ENCODE results near the gene MAT1A. TPM values are rescaled to one million over a fixed set of nuclear protein-coding genes. Genes with fewer than 3 reads are reported as not detected.
"Not testable (repeated sequence)": the region's sequence is repeated elsewhere in the genome, so short reads cannot be mapped to it uniquely, and the experiment has no call there.

Gene MAT1A
- total RNA-seq, 2 donors from 2014 or later = not detected

DNA sequence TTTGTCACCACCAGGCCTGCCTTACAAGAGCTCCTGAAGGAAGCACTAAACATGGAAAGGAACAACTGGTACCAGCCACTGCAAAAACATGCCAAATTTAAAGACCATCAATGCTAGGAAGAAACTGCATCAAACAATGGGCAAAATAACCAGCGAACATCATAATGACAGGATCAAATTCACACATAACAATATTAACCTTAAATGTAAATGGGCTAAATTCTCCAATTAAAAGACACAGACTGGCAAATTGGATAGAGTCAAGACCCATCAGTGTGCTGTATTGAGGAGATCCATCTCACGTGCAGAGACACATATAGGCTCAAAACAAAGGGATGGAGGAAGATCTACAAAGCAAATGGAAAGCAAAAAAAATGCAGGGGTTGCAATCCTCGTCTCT is 16.5 kb upstream of the MAT1A start:
- not testable (repeated sequence) for H3K36me3 Mint-ChIP-seq (ENCODE audit: insufficient read depth in 2 of 2)

DNA sequence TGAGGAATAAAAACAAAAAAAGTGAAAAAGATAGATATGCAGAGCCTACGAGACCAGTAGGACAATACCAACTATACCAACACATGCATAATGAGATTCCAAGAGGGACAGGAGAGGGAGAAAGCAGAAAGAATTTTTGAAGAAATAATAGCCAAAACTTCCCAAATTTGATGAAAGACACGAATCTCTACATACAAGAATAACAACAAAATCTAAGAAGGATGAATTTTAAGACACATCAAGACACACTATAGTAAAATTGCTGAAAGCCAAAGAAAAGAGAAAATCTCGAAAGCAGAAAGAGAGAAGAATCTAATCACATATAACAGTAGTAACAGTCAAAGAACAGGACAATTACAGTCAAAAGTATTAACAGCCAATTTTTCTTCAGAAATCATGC is 7.5 kb upstream of the MAT1A start:
- H3K4me3 Mint-ChIP-seq = no peak overlapping the region
- H3K4me1 Mint-ChIP-seq (ENCODE audit: low read depth) = no peaks in the 10 kb centered on the region
- peaks cover 0 to 6% of the 10 kb centered on the region in 2 donors for H3K36me3 Mint-ChIP-seq (ENCODE audit: insufficient read depth in 2 of 2)
- peaks cover 6 to 10% of the 10 kb centered on the region in 2 donors for H3K9me3 Mint-ChIP-seq
- DNase-seq (no peak), ATAC-seq (replicated peaks in 1 of 2) (no peak)
- no peaks in the 10 kb centered on the region for H3K27me3 Mint-ChIP-seq (ENCODE audit: low read depth)
- H3K27ac Mint-ChIP-seq = no peak overlapping the region

More for the DNA sequence above, 16.5 kb upstream of the MAT1A start:
- not testable (repeated sequence) for H3K4me1 Mint-ChIP-seq (ENCODE audit: low read depth); H3K4me3 Mint-ChIP-seq; DNase-seq; ATAC-seq (replicated peaks in 1 of 2); H3K27me3 Mint-ChIP-seq (ENCODE audit: low read depth); H3K27ac Mint-ChIP-seq
- peaks cover 9 to 11% of the 10 kb centered on the region in 2 donors for H3K9me3 Mint-ChIP-seq

GRCh38 chr10:80292607-80293239 is 3.3 kb upstream of the MAT1A start:
- Mint-ChIP-seq H3K27me3 (ENCODE audit: low read depth) (peaks cover 21% of the 10 kb centered on the region), H3K27ac (no peak overlapping the region), H3K9me3 (peaks cover 4 to 5% of the 10 kb centered on the region in 2 donors), H3K36me3 (ENCODE audit: insufficient read depth in 2 of 2) (peaks cover 0 to 4% of the 10 kb centered on the region in 2 donors), H3K4me3 (no peak overlapping the region), H3K4me1 (ENCODE audit: low read depth) (no peaks in the 10 kb centered on the region)
- ATAC-seq (replicated peaks in 1 of 2) = no peak
- DNase-seq = no peak

DNA sequence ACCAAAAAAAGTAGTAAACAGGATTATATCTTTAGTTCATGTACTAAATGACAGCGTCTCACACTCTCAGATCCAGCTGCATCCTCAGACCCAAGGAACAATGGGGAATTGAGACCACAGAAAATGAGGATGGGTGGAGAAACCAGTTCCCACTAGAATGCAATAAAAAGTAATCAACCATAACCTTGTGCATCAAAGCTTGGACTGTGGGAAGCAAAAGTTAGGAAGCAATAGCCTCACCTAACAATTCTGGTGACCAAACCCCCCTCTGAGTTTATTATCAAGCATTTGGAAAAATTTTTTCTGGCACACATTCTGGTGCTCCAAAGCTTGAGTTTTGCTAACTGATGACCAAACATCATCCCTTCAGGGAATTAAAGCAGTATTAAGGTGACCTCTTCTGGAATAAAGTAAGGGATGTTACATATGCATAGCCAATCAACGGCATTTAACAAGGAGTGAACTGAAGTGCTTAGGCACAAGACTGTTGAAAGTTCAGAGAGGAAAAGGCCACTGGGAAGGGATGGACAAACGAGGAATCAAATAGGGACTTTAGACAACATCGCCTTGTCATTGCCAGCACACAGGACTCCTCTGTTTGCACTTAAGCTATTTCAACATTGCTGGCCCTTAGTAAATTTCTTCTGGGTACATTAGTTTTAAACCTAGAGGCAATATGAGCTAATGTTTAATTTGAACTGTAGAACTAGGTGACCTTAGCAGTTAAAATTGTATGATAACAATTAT is 1.2 kb upstream of the MAT1A start:
- H3K27ac Mint-ChIP-seq = no peak overlapping the region
- H3K4me1 Mint-ChIP-seq (ENCODE audit: low read depth) = no peaks in the 10 kb centered on the region
- H3K27me3 Mint-ChIP-seq (ENCODE audit: low read depth) = peaks cover 30% of the 10 kb centered on the region
- no peak overlapping the region for H3K4me3 Mint-ChIP-seq
- H3K36me3 Mint-ChIP-seq (ENCODE audit: insufficient read depth in 2 of 2) = no peaks in the 10 kb centered on the region
- DNase-seq (no peak), ATAC-seq (replicated peaks in 1 of 2) (no peak)
- no peaks in the 10 kb centered on the region for H3K9me3 Mint-ChIP-seq

GRCh38 chr10:80288849-80289248 is 609 bp downstream of the MAT1A start:
- Mint-ChIP-seq H3K27ac (no peak overlapping the region), H3K9me3 (no peaks in the 10 kb centered on the region), H3K36me3 (ENCODE audit: insufficient read depth in 2 of 2) (no peaks in the 10 kb centered on the region), H3K4me1 (ENCODE audit: low read depth) (no peaks in the 10 kb centered on the region), H3K27me3 (ENCODE audit: low read depth) (peaks cover 30% of the 10 kb centered on the region), H3K4me3 (no peak overlapping the region)
- DNase-seq = no peak
- ATAC-seq (replicated peaks in 1 of 2) = no peak

GRCh38 chr10:80284522-80284921 is 4.9 kb downstream of the MAT1A start:
- Mint-ChIP-seq H3K27ac (no peak overlapping the region), H3K9me3 (no peaks in the 10 kb centered on the region), H3K36me3 (ENCODE audit: insufficient read depth in 2 of 2) (no peaks in the 10 kb centered on the region), H3K4me1 (ENCODE audit: low read depth) (no peaks in the 10 kb centered on the region), H3K4me3 (no peak overlapping the region), H3K27me3 (ENCODE audit: low read depth) (peaks cover 12% of the 10 kb centered on the region)
- ATAC-seq (replicated peaks in 1 of 2) (no peak), DNase-seq (no peak)

GRCh38 chr10:80283536-80284199 is 5.8 kb downstream of the MAT1A start:
- H3K9me3 Mint-ChIP-seq = no peaks in the 10 kb centered on the region
- no peak overlapping the region for H3K27ac Mint-ChIP-seq
- ATAC-seq (replicated peaks in 1 of 2) = no peak
- no peak for DNase-seq
- no peaks in the 10 kb centered on the region for H3K4me1 Mint-ChIP-seq (ENCODE audit: low read depth)
- peaks cover 10% of the 10 kb centered on the region for H3K27me3 Mint-ChIP-seq (ENCODE audit: low read depth)
- no peak overlapping the region for H3K4me3 Mint-ChIP-seq
- H3K36me3 Mint-ChIP-seq (ENCODE audit: insufficient read depth in 2 of 2) = no peaks in the 10 kb centered on the region

DNA sequence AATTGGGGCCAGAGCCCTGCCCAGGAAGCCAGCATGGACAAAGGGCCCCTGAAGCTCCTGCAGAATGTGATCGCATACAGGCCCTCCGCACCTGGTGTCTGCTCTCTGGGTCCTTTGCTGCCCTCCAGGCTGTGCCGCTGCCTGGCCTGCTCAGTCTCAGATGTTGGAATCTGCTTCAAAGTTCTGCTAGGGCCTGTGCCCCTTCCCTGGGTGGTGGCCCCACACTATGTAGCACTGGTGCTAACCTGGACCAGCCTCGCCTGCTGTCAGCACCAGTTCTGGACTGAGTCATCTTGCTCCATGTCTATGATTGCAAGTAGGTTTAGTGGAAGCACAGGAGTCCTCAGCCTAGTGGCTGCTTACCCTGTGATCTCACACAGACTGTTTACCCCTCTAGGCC is 6.3 kb downstream of the MAT1A start:
- no peaks in the 10 kb centered on the region for H3K36me3 Mint-ChIP-seq (ENCODE audit: insufficient read depth in 2 of 2)

DNA sequence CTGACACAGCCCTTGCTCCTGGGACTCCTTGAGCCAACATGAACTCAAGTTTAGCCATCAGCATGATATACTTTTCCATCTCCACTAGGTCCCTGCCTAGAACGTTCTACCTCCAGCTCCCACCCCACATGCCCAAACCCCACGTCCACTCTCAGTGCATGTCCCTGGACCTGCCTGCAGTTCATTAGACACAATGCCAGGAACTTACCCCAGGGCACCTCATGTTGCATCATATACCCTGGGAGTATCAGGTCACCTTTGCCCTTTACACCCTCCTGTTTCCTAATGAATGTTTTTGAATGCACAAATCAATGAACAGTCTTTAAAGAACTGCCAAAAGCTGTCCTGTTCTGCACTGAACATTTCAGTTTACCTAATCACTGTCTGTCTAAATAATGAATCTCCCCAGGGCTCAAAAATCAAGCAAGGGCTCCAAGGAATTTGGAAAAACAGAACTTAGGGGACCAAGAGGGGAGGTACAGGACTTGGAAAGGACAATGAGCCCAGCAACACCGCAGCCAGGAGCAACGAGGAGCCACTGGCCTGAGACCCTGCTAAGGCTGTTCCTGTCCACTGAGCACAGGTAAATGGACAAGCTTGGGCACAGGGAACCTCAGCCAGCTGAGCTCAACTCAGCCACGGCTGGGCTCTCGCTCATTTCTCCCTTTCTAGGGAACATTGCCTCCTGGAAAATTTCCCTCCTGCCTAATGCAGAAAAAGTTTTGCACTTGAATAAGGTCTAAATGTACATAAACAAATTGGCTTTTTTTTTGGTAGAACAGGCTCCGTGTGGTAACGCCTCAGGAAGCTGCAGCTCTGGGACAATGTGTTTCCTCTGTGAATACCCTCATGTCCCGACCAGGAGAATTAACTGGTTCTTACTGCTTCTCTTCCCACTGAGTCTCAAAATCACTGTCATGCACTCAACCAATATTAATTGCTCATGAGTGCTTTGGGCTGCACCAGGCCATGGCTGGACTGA is 7.4 kb downstream of the MAT1A start:
- no peak for ATAC-seq (replicated peaks in 1 of 2)
- no peak overlapping the region for H3K27ac Mint-ChIP-seq
- no peak for DNase-seq
- H3K9me3 Mint-ChIP-seq = no peaks in the 10 kb centered on the region
- H3K4me3 Mint-ChIP-seq = no peak overlapping the region
- no peaks in the 10 kb centered on the region for H3K4me1 Mint-ChIP-seq (ENCODE audit: low read depth)
- peaks cover 10% of the 10 kb centered on the region for H3K27me3 Mint-ChIP-seq (ENCODE audit: low read depth)
- H3K36me3 Mint-ChIP-seq (ENCODE audit: insufficient read depth in 2 of 2) = no peaks in the 10 kb centered on the region

More for the DNA sequence above, 6.3 kb downstream of the MAT1A start:
- no peak for DNase-seq
- peak in 1 of 2 donors; percentile 15 for ATAC-seq (replicated peaks in 1 of 2)
- Mint-ChIP-seq H3K4me1 (ENCODE audit: low read depth) (no peaks in the 10 kb centered on the region), H3K9me3 (no peaks in the 10 kb centered on the region), H3K4me3 (no peak overlapping the region), H3K27me3 (ENCODE audit: low read depth) (peaks cover 10% of the 10 kb centered on the region), H3K27ac (no peak overlapping the region)

DNA sequence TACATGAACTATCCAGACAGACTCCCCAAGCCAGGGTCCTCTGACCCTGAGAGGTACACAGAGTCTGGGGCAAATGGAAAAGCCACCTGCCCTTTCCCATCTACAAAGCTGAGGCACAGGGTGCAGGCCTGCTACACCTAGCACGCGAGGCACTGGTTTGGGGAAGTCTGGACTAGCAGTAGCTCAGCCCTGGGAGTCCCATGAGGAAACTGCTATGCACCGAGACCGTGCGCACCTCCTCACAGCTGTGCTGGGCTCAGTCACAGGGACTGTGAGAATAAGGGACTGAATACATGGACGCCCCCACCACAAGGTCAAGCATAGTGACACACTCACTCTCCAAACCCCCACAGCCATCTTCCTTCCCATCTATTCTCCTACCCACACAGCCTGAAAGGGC is 8.2 kb downstream of the MAT1A start:
- DNase-seq = no peak
- H3K36me3 Mint-ChIP-seq (ENCODE audit: insufficient read depth in 2 of 2) = no peaks in the 10 kb centered on the region
- H3K27me3 Mint-ChIP-seq (ENCODE audit: low read depth) = peaks cover 5% of the 10 kb centered on the region
- no peaks in the 10 kb centered on the region for H3K9me3 Mint-ChIP-seq
- H3K27ac Mint-ChIP-seq = no peak overlapping the region
- no peak for ATAC-seq (replicated peaks in 1 of 2)
- no peak overlapping the region for H3K4me3 Mint-ChIP-seq
- H3K4me1 Mint-ChIP-seq (ENCODE audit: low read depth) = no peaks in the 10 kb centered on the region

GRCh38 chr10:80280071-80280800 is 9.2 kb downstream of the MAT1A start:
- no peak overlapping the region for H3K4me3 Mint-ChIP-seq
- no peak overlapping the region for H3K27ac Mint-ChIP-seq
- H3K27me3 Mint-ChIP-seq (ENCODE audit: low read depth) = no peaks in the 10 kb centered on the region
- no peak for ATAC-seq (replicated peaks in 1 of 2)
- H3K36me3 Mint-ChIP-seq (ENCODE audit: insufficient read depth in 2 of 2) = no peaks in the 10 kb centered on the region
- no peak for DNase-seq
- H3K4me1 Mint-ChIP-seq (ENCODE audit: low read depth) = no peaks in the 10 kb centered on the region
- no peaks in the 10 kb centered on the region for H3K9me3 Mint-ChIP-seq

GRCh38 chr10:80279146-80279545 is 10.3 kb downstream of the MAT1A start:
- DNase-seq = no peak
- ATAC-seq (replicated peaks in 1 of 2) = no peak
- Mint-ChIP-seq H3K4me1 (ENCODE audit: low read depth) (no peaks in the 10 kb centered on the region), H3K27ac (no peak overlapping the region), H3K27me3 (ENCODE audit: low read depth) (no peaks in the 10 kb centered on the region), H3K36me3 (ENCODE audit: insufficient read depth in 2 of 2) (no peaks in the 10 kb centered on the region), H3K9me3 (no peaks in the 10 kb centered on the region), H3K4me3 (no peak overlapping the region)
